IMR-90 (cell line): ENCODE results near the gene OR6S1. TPM values are rescaled to one million over a fixed set of nuclear protein-coding genes. Genes with fewer than 3 reads are reported as not detected.

ENCODE experiments used
- ATAC-seq: fragments of 200-7000 bp; cut with Tn5 transposase; 2 replicates; pipeline ENCODE4 v1.9.1; 2020; ENCODE audit warnings: low read depth, mild to moderate bottlenecking, moderate library complexity
- BruUV-seq: library from RNA; stranded (reverse); fragments of 400-500 nt; replicated peaks from 2 replicates; lab custom pipeline; 2021; lab: Mats Ljungman, UMichigan
- CTCF ChIA-PET: fragments of 300-600 bp; formaldehyde crosslinking; extraction: SDS; loops from one replicate; lab custom pipeline; 2021; ENCODE audit warnings: antibody characterized with exemption; lab: Yijun Ruan, JAX
- POLR2A ChIA-PET: fragments of 300-600 bp; sonication (Branson Sonifier 250); formaldehyde crosslinking; loops from one replicate; lab custom pipeline; 2022; ENCODE audit warnings: antibody characterized with exemption; ENCODE audit not compliant: unreplicated experiment; lab: Charles Lee
- DNase-seq: peaks from one replicate; pipeline ENCODE4 v3.0.0; 2013
- H2AFZ ChIP-seq: replicated peaks from 2 replicates; pipeline ENCODE3; 2013; ENCODE audit warnings: low read length, mild to moderate bottlenecking; ENCODE audit not compliant: poor library complexity
- H2AK5ac ChIP-seq: 2 replicates; pipeline ENCODE4 v1.6.1; 2013; ENCODE audit warnings: low read depth, low read length, inconsistent platforms
- H2AK9ac ChIP-seq: replicated peaks from 2 replicates; pipeline ENCODE3; 2013; ENCODE audit warnings: mild to moderate bottlenecking, low read depth, low read length, moderate library complexity; ENCODE audit not compliant: poor library complexity
- H2BK120ac ChIP-seq: 2 replicates; pipeline ENCODE4 v1.6.1; 2013; ENCODE audit warnings: low read depth, low read length, inconsistent platforms
- H2BK15ac ChIP-seq: 3 replicates; pipeline ENCODE4 v1.6.1; 2013; ENCODE audit warnings: low read depth, low read length, inconsistent platforms
- H2BK20ac ChIP-seq: 2 replicates; pipeline ENCODE4 v1.6.1; 2013; ENCODE audit warnings: low read depth, mild to moderate bottlenecking, inconsistent platforms, low read length, moderate library complexity
- H2BK5ac ChIP-seq: 2 replicates; pipeline ENCODE4 v1.6.1; 2013; ENCODE audit warnings: mild to moderate bottlenecking, low read depth, low read length, inconsistent platforms; ENCODE audit not compliant: poor library complexity, severe bottlenecking
- H3K14ac ChIP-seq: replicated peaks from 2 replicates; pipeline ENCODE4 v1.6.1; 2013; ENCODE audit warnings: low read depth, low read length, inconsistent platforms
- H3K18ac ChIP-seq: 2 replicates; pipeline ENCODE4 v1.6.1; 2013; ENCODE audit warnings: low read depth, low read length, control low read depth
- H3K23ac ChIP-seq: 2 replicates; pipeline ENCODE4 v1.6.1; 2013; ENCODE audit warnings: low read depth, low read length, inconsistent platforms
- H3K27ac ChIP-seq: 2 replicates; pipeline ENCODE4 v1.5.1; 2013; ENCODE audit warnings: mild to moderate bottlenecking, control low read depth, low read length; ENCODE audit not compliant: insufficient read depth
- H3K27me3 ChIP-seq: 2 replicates; pipeline ENCODE4 v1.6.1; 2013; ENCODE audit warnings: low read length; ENCODE audit not compliant: control insufficient read depth, insufficient read depth
- H3K36me3 ChIP-seq: 2 replicates; pipeline ENCODE4 v1.6.1; 2013; ENCODE audit warnings: low read length, mixed read lengths; ENCODE audit not compliant: control insufficient read depth, insufficient read depth
- H3K4ac ChIP-seq: 2 replicates; pipeline ENCODE4 v1.6.1; 2013; ENCODE audit warnings: low read depth, low read length, inconsistent platforms
- H3K4me1 ChIP-seq: 2 replicates; pipeline ENCODE4 v1.6.1; 2013; ENCODE audit warnings: low read length, mixed read lengths; ENCODE audit not compliant: control insufficient read depth, insufficient read depth
- H3K4me2 ChIP-seq: 2 replicates; pipeline ENCODE4 v1.6.1; 2013; ENCODE audit warnings: low read depth, mild to moderate bottlenecking, control low read depth, low read length, moderate library complexity
- H3K4me3 ChIP-seq: 2 replicates; pipeline ENCODE4 v1.5.1; 2013; ENCODE audit warnings: low read depth, mild to moderate bottlenecking, control low read depth, low read length, moderate library complexity; ENCODE audit not compliant: insufficient read depth
- H3K56ac ChIP-seq: 2 replicates; pipeline ENCODE4 v1.6.1; 2013; ENCODE audit warnings: low read length, inconsistent platforms; ENCODE audit not compliant: insufficient read depth; ENCODE audit errors: extremely low read depth
- H3K79me1 ChIP-seq, 2 experiments: 2 replicates each; pipeline ENCODE4 v1.6.1; 2013; ENCODE audit warnings: low read length in 2 of 2, inconsistent platforms in 1 of 2, low read depth in 1 of 2
- H3K9ac ChIP-seq: 2 replicates; pipeline ENCODE4 v1.6.1; 2013; ENCODE audit warnings: low read depth, low read length, control low read depth
- H3K9me1 ChIP-seq: 2 replicates; pipeline ENCODE4 v1.6.1; 2013; ENCODE audit warnings: low read length, inconsistent platforms; ENCODE audit not compliant: insufficient read depth
- H3K9me3 ChIP-seq: 2 replicates; pipeline ENCODE4 v1.6.1; 2013; ENCODE audit warnings: low read length; ENCODE audit not compliant: control insufficient read depth, insufficient read depth
- H4K20me1 ChIP-seq: 2 replicates; pipeline ENCODE4 v1.6.1; 2013; ENCODE audit warnings: low read length, inconsistent platforms; ENCODE audit not compliant: insufficient read depth
- H4K5ac ChIP-seq: 2 replicates; pipeline ENCODE4 v1.6.1; 2013; ENCODE audit warnings: mild to moderate bottlenecking, low read depth, low read length, control low read depth
- H4K8ac ChIP-seq, 2 experiments: 2 replicates each; pipeline ENCODE4 v1.6.1; 2013; ENCODE audit warnings: low read depth in 2 of 2, low read length in 2 of 2, control low read depth in 1 of 2, inconsistent platforms in 1 of 2
- H4K91ac ChIP-seq: 2 replicates; pipeline ENCODE4 v1.6.1; 2013; ENCODE audit warnings: low read depth, low read length, inconsistent platforms; ENCODE audit not compliant: insufficient read depth
- ELK1 ChIP-seq: fragments of 150-350 bp; IDR thresholded peaks from 2 replicates; pipeline ENCODE4 v1.6.1; 2016; ENCODE audit warnings: low read depth, mild to moderate bottlenecking, low read length, moderate library complexity, borderline replicate concordance
- FOS ChIP-seq: fragments of 150-350 bp; IDR thresholded peaks from 2 replicates; pipeline ENCODE4 v1.6.1; 2016; ENCODE audit warnings: low read depth, low read length
- MAZ ChIP-seq: IDR thresholded peaks from 2 replicates; pipeline ENCODE4 v1.6.1; 2012; ENCODE audit warnings: low read depth, mild to moderate bottlenecking, low read length, improper control_type of control experiment, moderate library complexity, borderline replicate concordance
- MXI1 ChIP-seq: IDR thresholded peaks from 2 replicates; pipeline ENCODE4 v1.6.1; 2012; ENCODE audit warnings: low read depth, mild to moderate bottlenecking, low read length, moderate library complexity, borderline replicate concordance
- WGBS, 2 experiments: methylation state at CpG; one replicate each; pipeline versions ENCODE4 v1.1.5 to v1.1.7; 2013; ENCODE audit warnings: missing lambda C conversion rate in 2 of 2; ENCODE audit not compliant: insufficient read length in 1 of 2; ENCODE audit errors: extremely low coverage in 2 of 2; 5-methylcytosine and 5-hydroxymethylcytosine counted together
- dilution Hi-C: fragments of 300-500 bp; cut with HindIII; formaldehyde crosslinking; loops from one replicate; pipeline ENCODE4 v1.14.3; 2018; ENCODE audit warnings: low sequenced_read_pairs; ENCODE audit not compliant: unreplicated experiment
- in situ Hi-C: fragments of 300-500 bp; cut with MboI; formaldehyde crosslinking; loops from 3 replicates; pipeline ENCODE4 v1.14.3; 2019; ENCODE audit warnings: low sequenced_read_pairs, inconsistent platforms, mixed read lengths
- intact Hi-C: fragments of 100-400 bp; cut with micrococcal nuclease; formaldehyde crosslinking; loops from 2 replicates; pipeline ENCODE4 v1.10.0; 2022
- polyA plus RNA-seq, 3 experiments: library from polyadenylated mRNA; depleted of rRNA; stranded (reverse); fragments of >200 nt; gene quantifications; 2 replicates each; pipeline ENCODE4 v1.2.3, GENCODE V29; 2012; ENCODE audit warnings: low replicate concordance in 1 of 3
- total RNA-seq: library from RNA; depleted of rRNA; stranded (reverse); fragments of >200 nt; gene quantifications from 2 replicates; pipeline ENCODE4 v1.2.3, GENCODE V29; 2012

OR6S1 gene
- total and polyA plus RNA-seq, 2 of the 4 experiments (the other 2 are of a cell fraction), result not detected

GRCh38 chr14:20610002-20610765 is 31.3 kb downstream of the OR6S1 start:
- Histone ChIP-seq H2AK9ac (no peak overlapping the region), H2BK120ac (no peak overlapping the region), H3K79me1 (no peaks in the 10 kb centered on the region), H3K14ac (no peak overlapping the region), H3K4me2 (peak overlapping the region; percentile 94), H4K20me1 (peaks cover 11% of the 10 kb centered on the region), H3K9me3 (no peaks in the 10 kb centered on the region), H3K18ac (no peak overlapping the region), H2AK5ac (no peak overlapping the region), H3K27ac (no peak overlapping the region), H2BK15ac (no peak overlapping the region), H3K4me1 (no peaks in the 10 kb centered on the region), H3K9me1 (no peaks in the 10 kb centered on the region), H4K91ac (no peak overlapping the region), H2BK5ac (no peak overlapping the region), H3K23ac (no peak overlapping the region), H3K36me3 (no peaks in the 10 kb centered on the region), H2BK20ac (no peak overlapping the region), H4K8ac (no peak overlapping the region), H4K5ac (no peak overlapping the region), H3K27me3 (no peaks in the 10 kb centered on the region), H3K9ac (peak overlapping the region; percentile 32; the same call in 1 of the 2 replicates), H2AFZ (no peak overlapping the region), H3K4me3 (peak overlapping the region; percentile 94), H3K4ac (no peak overlapping the region), H3K56ac (no peak overlapping the region)
- ChIA-PET POLR2A (no interaction called here), CTCF (interaction anchor here (1.2 to 2.4 kb wide), 4 partner anchors 12 to 208 kb away, joined by 3 to 15 read pairs (median 6); no protein-coding TSS in a partner anchor)
- DNase-seq (peak; percentile 82), ATAC-seq (peak; percentile 46)
- no CpG with 5 or more reads among the region's 27 CpGs for WGBS, 2 experiments
- dilution Hi-C loops, result no loop called here
- in situ Hi-C loops, result loop anchor here (5.0 kb wide), 2 partner anchors 198 to 273 kb away; partner anchors contain the start of gene TEP1
- TF ChIP-seq MXI1, result no peak
- TF ChIP-seq FOS, result peak; percentile 90
- no peak for TF ChIP-seq MAZ
- TF ChIP-seq ELK1, result 0 out of 2 replicates have a peak, but pooled peaks have one; percentile 12
- intact Hi-C loops, result no loop called here
- no TSS peak for BruUV-seq
